NB4 (cell line): ENCODE data around the gene PSMB3.

ENCODE experiments used
- POLR2A ChIP-seq: IDR thresholded peaks from 2 replicates; pipeline ENCODE4 v1.6.1; 2011; ENCODE audit warnings: mild to moderate bottlenecking; ENCODE audit not compliant: insufficient read length; ENCODE audit errors: extremely low read depth
- TF ChIP-seq, protein P1 (sequence below): IDR thresholded peaks from one replicate; pipeline ENCODE4 v1.5.1; 2012; ENCODE audit warnings: low read depth, low read length

DNA sequence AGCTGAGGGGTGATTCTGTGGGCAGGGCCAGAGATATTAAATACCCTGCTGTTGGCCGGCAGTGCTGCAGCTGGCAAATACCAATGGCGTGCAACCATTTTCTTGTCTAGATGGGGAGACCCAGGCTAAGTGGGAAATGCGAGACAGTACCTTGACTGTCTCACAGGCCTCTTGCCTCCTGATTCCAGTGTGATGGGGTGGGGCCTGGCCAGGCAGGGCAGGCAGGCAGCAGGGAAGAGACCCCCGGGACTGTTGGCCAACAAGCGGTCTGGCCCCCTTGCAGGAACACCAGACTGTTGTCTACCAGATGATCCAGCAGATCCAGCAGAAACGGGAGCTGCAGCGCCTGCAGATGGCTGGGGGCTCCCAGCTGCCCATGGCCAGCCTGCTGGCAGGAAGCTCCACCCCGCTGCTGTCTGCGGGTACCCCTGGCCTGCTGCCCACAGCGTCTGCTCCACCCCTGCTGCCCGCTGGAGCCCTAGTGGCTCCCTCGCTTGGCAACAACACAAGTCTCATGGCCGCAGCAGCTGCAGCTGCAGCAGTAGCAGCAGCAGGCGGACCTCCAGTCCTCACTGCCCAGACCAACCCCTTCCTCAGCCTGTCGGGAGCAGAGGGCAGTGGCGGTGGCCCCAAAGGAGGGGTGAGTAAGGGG, 28.1 kb upstream of the PSMB3 start:
- no peak for TF ChIP-seq POLR2A
- TF ChIP-seq, protein P1, sequence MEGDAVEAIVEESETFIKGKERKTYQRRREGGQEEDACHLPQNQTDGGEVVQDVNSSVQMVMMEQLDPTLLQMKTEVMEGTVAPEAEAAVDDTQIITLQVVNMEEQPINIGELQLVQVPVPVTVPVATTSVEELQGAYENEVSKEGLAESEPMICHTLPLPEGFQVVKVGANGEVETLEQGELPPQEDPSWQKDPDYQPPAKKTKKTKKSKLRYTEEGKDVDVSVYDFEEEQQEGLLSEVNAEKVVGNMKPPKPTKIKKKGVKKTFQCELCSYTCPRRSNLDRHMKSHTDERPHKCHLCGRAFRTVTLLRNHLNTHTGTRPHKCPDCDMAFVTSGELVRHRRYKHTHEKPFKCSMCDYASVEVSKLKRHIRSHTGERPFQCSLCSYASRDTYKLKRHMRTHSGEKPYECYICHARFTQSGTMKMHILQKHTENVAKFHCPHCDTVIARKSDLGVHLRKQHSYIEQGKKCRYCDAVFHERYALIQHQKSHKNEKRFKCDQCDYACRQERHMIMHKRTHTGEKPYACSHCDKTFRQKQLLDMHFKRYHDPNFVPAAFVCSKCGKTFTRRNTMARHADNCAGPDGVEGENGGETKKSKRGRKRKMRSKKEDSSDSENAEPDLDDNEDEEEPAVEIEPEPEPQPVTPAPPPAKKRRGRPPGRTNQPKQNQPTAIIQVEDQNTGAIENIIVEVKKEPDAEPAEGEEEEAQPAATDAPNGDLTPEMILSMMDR: no peak
